ENCODE measurements around the gene DOK3. TPM values are rescaled to one million over a fixed set of nuclear protein-coding genes. Genes with fewer than 3 reads are reported as not detected.

The DOK3 gene
- total and polyA plus RNA-seq, 2 experiments from 2014 or later = 2.2 to 11.1 TPM

- Mint-ChIP-seq H3K9me3 (peaks cover 2% of the 10 kb centered on the region; the same call in 1 of the 3 replicates), H3K27me3 (ENCODE audit: insufficient read depth, low read depth, poor library complexity) (peaks cover 23% of the 10 kb centered on the region), H3K4me1 (peaks cover 2% of the 10 kb centered on the region; the same call in 2 of the 3 replicates), H3K27ac (no peak overlapping the region), H3K36me3 (ENCODE audit: low read depth) (peaks cover 69% of the 10 kb centered on the region), H3K4me3 (no peak overlapping the region)
- ATAC-seq (peak; percentile 5), DNase-seq (ENCODE audit: low spot score) (no peak)
- Histone ChIP-seq H3K36me3 (ENCODE audit: insufficient read depth) (peaks cover 14% of the 10 kb centered on the region), H3F3A (replicated peaks; ENCODE audit: low read depth) (0 out of 2 replicates have a peak, but pooled peaks cover 4% of the 10 kb centered on the region), H3K27ac (ENCODE audit: low read depth) (no peak overlapping the region), H3K79me2 (replicated peaks; ENCODE audit: insufficient read depth) (no peaks in the 10 kb centered on the region), H3K9me2 (ENCODE audit: insufficient read depth) (no peaks in the 10 kb centered on the region), H3K4me3 (no peak overlapping the region), H3K4me1 (ENCODE audit: insufficient read depth) (no peaks in the 10 kb centered on the region), H3K27me3 (ENCODE audit: insufficient read depth) (no peaks in the 10 kb centered on the region), H2AFZ (no peak overlapping the region), H4K20me1 (replicated peaks; ENCODE audit: insufficient read depth) (no peaks in the 10 kb centered on the region; the same call in 1 of the 2 replicates), H3K4me2 (no peak overlapping the region)
- TF ChIP-seq NANOG (IDR thresholded peaks at IDR 0.05; ENCODE audit: borderline replicate concordance) (no peak), POLR2AphosphoS5 (IDR thresholded peaks at IDR 0.05; ENCODE audit: low read depth) (0 out of 2 replicates have a peak, but pooled peaks have one; percentile 16), CTCF (conservative IDR thresholded peaks at IDR 0.05; ENCODE audit: low read depth in 2 of 2) (peak in 1 of 2 experiments; percentile 24; a peak in 2 of 4 replicates)
Observed at GRCh38 chr5:177484902-177485549, 24.6 kb downstream of the DOK3 start.

- Mint-ChIP-seq H3K9me3 (no peaks in the 10 kb centered on the region), H3K4me3 (no peak overlapping the region), H3K4me1 (peaks cover 2% of the 10 kb centered on the region; the same call in 2 of the 3 replicates), H3K27me3 (ENCODE audit: insufficient read depth, low read depth, poor library complexity) (peaks cover 23% of the 10 kb centered on the region), H3K36me3 (ENCODE audit: low read depth) (peaks cover 69% of the 10 kb centered on the region), H3K27ac (peak overlapping the region; percentile 29; the same call in 1 of the 2 replicates)
- no peaks in the 10 kb centered on the region; the same call in 1 of the 2 replicates for H4K20me1 ChIP-seq (replicated peaks; ENCODE audit: insufficient read depth)
- no peaks in the 10 kb centered on the region for H3K27me3 ChIP-seq (ENCODE audit: insufficient read depth)
- no peaks in the 10 kb centered on the region for H3K4me1 ChIP-seq (ENCODE audit: insufficient read depth)
- no peak for DNase-seq (ENCODE audit: low spot score)
- H3K27ac ChIP-seq (ENCODE audit: low read depth) = no peak overlapping the region
- no peak overlapping the region for H2AFZ ChIP-seq
- H3K36me3 ChIP-seq (ENCODE audit: insufficient read depth) = peaks cover 14% of the 10 kb centered on the region; the same call in 1 of the 2 replicates
- H3K9me2 ChIP-seq (ENCODE audit: insufficient read depth) = no peaks in the 10 kb centered on the region
- no peaks in the 10 kb centered on the region for H3K79me2 ChIP-seq (replicated peaks; ENCODE audit: insufficient read depth)
- H3K4me2 ChIP-seq = no peak overlapping the region
- H3F3A ChIP-seq (replicated peaks; ENCODE audit: low read depth) = 0 out of 2 replicates have a peak, but pooled peaks cover 8% of the 10 kb centered on the region
- no peak overlapping the region for H3K4me3 ChIP-seq
- no peak for ATAC-seq
- TF ChIP-seq JUNB (IDR thresholded peaks at IDR 0.05; ENCODE audit: unreplicated experiment) = no peak
- no peak for TF ChIP-seq CREB1 (CRISPR knock-in tag; IDR thresholded peaks at IDR 0.05; ENCODE audit: low read depth)
- TF ChIP-seq ETS1 (IDR thresholded peaks at IDR 0.05) = no peak
- no peak for TF ChIP-seq POLR2AphosphoS5 (IDR thresholded peaks at IDR 0.05; ENCODE audit: low read depth)
- no peak for TF ChIP-seq NANOG (IDR thresholded peaks at IDR 0.05; ENCODE audit: borderline replicate concordance)
- TF ChIP-seq REST (IDR thresholded peaks at IDR 0.05; ENCODE audit: unreplicated experiment) = no peak
- no peak for TF ChIP-seq EZH2phosphoT487 (IDR thresholded peaks at IDR 0.05; ENCODE audit: unreplicated experiment)
Observed at GRCh38 chr5:177483994-177484901, 25.4 kb downstream of the DOK3 start.
